HG03060 (cell line): ENCODE results near the gene CACNA1H.

Source experiments
- ATAC-seq: cut with Tn5 transposase; IDR thresholded peaks from one replicate; pipeline ENCODE4 v1.9.1; 2021; ENCODE audit warnings: low read depth, moderate number of reproducible peaks; ENCODE audit not compliant: unreplicated experiment

The CACNA1H gene

DNA sequence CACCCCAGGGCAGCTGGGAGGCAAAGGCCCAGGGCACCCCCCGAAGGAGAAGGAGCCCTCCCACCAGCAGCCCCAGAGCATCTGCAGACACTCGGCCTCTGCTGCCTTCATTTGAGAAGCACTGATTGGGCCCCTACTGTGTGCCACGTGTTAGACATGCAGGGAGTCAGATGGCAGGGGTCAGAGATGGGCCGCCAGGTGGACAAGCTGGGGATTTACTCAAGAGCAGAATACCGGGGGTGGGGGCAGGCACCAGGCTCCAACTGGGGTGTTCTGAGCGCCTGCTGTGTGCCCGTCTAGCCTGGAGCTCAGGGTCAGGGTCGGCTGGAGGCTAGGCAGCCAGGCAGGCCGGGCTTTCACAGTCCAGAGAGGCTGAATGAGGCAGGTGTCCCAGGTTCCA lies 53.4 kb downstream of the CACNA1H start:
- ATAC-seq, result no peak

DNA sequence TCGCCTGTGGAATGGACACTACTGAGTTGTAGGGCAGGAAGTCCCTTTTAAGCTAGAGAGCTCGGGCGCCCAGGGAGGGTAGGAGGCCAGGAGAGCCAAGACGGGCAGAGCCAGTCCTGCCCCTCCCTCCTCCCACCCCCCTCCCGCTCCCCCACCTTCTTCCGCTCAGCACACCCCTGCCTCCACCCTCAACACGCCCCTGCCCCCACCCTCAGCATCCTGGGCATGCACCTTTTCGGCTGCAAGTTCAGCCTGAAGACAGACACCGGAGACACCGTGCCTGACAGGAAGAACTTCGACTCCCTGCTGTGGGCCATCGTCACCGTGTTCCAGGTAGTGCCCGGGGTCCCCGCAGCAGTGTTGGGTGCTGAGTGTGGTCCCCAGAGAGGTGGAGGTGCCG lies 53.9 kb downstream of the CACNA1H start:
- no peak for ATAC-seq

DNA sequence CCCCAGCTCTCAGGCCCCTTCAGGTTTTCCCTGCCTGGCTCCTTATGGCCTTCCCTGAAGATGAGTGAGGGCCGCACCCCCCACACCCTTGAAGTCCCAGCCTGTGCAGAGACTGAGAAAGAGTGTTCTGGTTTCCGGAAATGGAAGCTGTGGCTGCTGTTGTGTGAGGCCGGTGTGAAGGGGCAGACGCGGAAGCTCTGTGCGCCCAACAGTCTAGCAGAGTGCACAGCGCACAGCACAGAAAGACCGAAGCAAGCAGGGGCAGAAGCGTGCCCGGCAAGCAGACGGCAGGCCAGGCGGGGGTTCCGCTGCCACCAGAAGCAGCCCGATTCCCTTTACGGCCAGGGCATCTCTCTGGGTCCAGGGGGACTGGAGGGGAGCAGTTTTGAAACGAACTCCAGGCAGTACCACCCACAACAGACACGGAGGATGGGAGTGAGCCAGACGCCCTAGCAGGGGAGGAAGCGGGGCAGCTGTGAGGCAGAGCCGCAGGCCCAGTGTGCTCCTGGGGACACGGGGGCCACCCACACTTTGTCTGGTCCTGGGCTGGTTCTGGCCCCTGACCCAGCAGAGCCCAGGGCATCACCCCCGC lies 55.4 kb downstream of the CACNA1H start:
- no peak for ATAC-seq

DNA sequence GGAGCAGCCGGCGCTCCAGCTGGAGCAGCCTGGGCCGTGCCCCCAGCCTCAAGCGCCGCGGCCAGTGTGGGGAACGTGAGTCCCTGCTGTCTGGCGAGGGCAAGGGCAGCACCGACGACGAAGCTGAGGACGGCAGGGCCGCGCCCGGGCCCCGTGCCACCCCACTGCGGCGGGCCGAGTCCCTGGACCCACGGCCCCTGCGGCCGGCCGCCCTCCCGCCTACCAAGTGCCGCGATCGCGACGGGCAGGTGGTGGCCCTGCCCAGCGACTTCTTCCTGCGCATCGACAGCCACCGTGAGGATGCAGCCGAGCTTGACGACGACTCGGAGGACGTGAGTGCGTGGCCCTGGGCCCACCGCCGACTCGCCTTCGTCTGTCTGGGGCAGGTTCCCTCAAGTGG lies 56.2 kb downstream of the CACNA1H start:
- ATAC-seq, result no peak

DNA sequence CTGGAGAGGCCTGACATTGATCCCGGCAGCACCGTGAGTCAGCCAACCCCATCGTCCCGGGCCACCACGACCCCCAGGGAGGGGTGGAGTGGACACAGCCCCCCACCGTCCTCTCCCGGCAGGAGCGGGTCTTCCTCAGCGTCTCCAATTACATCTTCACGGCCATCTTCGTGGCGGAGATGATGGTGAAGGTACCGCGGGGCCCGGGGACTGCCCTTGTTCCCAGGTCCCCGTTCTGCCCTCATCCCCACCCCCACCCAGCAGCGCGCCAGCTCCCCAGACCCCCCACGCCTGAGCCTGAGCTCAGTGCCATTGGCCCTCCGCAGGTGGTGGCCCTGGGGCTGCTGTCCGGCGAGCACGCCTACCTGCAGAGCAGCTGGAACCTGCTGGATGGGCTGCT lies 57.6 kb downstream of the CACNA1H start:
- ATAC-seq, result no peak

DNA sequence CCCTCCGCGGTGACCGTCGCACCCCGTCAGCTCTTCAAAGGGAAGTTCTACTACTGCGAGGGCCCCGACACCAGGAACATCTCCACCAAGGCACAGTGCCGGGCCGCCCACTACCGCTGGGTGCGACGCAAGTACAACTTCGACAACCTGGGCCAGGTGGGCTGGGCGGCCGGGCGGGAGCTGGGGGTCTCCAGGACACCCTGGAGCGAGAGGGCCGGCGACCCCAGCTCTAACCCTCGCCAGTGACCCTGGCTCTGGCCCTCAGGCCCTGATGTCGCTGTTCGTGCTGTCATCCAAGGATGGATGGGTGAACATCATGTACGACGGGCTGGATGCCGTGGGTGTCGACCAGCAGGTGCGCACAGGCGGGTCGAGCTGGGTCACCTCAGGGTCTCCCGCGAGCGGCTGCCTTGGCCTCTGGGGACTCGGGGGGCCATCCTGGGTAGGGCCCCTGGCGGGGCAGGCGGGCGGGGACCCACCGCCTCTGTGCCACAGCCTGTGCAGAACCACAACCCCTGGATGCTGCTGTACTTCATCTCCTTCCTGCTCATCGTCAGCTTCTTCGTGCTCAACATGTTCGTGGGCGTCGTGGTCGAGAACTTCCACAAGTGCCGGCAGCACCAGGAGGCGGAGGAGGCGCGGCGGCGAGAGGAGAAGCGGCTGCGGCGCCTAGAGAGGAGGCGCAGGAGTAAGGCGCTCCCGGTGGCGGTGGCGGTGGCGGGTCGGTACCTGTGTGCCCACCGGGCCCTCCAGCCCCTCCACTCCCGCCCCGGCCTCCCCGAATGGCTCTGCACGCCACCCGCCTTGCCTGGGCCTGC lies 58.8 kb downstream of the CACNA1H start:
- ATAC-seq, result no peak

DNA sequence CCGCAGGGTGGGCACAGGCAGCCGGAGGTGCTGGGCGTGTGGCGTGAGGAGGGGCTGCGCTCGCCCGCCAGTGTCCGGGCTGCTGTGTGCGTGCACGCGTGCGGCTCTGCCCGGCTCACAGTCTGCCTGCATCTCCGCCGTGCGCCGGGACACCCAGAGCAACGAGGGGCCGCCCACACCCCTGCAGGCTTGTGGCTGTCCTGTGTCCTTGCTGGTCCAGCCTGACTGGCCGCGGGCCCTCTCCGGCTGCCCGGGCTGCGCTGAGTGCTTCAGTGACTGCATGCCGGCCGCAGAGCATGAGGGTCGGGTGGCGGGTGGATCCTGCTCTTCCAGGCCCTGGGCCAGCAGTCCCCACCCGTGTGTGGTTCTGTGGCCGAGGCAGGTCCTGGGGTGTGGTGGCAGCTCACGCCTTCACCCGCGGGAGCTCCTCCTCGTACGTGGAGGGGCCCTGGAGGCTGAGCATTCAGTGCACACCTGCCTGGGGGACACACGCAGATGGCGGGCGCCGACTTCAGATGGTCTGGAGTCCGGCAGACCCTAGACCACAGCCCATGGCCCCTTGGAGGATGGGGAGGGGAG lies 59.8 kb downstream of the CACNA1H start:
- no peak for ATAC-seq

DNA sequence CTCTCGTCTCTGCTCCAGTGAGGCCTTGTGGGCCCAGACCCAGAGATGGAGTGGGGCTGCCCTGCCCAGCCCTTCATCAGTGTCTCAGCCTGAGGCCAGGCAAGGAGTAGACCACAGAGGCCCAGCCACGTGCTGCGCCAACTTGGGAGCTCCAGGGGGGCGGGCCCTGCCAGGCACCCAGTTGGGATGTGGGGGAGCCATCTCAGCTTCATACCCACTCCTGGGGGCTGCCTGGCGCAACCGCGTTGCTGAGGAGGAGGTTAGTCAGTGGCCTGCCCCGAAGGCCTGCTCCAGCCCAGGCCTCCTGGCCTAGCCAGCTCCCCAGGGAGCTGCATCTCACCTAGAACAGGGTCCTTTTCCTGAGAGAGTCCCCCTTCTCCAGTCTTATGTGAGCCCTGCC lies 60.3 kb downstream of the CACNA1H start:
- no peak for ATAC-seq

DNA sequence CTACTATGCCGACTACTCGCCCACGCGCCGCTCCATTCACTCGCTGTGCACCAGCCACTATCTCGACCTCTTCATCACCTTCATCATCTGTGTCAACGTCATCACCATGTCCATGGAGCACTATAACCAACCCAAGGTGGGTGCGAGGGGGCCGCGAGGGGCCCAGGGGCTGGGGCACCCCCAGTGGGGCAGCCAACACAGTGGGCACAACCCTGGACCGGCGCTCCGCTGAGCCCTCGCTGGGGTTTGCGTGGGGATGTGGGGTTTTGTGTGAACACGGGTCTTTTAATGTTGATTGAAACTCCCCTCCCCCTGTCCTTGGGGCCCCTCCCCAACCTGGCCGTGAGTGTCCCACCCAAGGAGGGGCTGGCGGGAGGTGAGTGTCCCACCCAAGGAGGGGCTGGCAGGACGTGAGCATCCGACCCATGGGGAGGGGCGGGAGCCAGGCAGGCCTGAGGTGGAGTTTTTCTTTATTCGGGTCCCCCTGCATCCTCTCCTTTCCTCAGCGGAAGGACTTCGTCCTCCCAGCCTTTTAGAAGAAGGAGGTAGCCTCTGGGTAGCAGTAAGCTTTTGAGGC lies 61.0 kb downstream of the CACNA1H start:
- ATAC-seq, result no peak

DNA sequence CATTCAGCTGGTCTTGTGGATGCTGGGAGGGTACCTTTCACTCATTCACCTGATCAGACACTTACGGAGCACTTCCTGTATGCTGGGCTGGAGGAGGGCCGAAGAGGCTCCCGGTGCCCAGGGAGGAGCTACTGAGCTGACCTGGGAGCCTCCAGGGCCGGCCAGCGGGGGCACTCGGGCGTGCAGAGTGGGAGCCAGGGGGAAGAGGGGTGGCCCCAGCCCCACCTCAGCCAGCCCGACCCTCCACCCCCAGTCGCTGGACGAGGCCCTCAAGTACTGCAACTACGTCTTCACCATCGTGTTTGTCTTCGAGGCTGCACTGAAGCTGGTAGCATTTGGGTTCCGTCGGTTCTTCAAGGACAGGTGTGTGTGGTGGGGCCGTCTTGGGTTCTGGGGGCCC lies 61.8 kb downstream of the CACNA1H start:
- no peak for ATAC-seq

DNA sequence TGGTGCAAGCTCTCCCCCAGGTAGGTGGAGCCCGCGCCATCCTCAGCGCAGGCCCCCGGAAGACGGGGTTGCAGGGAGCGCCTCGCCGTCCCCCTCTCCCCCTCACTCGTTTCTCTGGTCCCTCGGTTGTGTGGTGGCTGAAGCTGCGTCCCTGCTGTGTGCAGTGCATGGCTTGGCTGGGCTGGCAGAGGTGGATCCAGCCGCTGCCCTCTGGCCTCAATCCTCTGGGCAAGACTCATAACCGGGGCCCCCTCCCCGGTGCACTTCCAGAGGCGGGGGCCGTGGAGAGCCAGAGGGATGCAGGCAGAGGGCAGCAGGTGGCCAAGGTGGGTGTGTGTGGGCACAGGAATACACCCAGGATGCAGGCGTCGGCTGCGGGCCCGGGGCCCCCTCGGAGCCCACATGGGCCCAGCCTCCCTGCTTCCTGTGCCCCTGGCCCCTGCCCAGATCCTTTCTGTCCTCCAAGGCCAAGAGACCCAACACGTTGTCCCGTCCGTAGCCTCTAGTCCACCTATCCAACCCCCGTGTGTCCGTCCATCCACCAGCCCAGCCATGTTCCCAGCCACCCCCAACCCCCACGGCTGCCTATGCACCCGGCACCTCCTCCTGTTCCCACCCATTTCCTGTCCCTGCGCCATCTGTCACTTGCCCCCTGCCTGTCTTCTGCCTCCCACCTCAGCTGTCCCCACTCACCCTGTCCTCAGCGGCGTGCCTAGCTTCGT lies 62.8 kb downstream of the CACNA1H start:
- no peak for ATAC-seq

DNA sequence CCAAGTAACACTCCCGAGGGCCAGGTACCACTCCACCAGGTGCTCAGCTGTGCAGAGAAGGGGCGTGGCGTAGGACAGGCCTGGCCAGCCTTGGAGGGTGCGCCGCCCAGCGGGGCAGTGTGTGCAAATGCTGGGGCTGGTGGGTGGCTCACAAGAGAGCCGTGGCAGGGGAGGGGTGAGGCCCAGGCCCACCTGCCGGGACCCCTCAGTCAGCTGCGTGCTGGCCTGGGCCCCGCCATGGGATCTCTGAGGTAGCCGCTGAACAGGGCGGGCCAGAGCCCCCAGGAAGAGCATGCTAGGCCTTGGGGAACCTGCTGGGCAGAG lies 63.4 kb downstream of the CACNA1H start:
- ATAC-seq, result no peak

DNA sequence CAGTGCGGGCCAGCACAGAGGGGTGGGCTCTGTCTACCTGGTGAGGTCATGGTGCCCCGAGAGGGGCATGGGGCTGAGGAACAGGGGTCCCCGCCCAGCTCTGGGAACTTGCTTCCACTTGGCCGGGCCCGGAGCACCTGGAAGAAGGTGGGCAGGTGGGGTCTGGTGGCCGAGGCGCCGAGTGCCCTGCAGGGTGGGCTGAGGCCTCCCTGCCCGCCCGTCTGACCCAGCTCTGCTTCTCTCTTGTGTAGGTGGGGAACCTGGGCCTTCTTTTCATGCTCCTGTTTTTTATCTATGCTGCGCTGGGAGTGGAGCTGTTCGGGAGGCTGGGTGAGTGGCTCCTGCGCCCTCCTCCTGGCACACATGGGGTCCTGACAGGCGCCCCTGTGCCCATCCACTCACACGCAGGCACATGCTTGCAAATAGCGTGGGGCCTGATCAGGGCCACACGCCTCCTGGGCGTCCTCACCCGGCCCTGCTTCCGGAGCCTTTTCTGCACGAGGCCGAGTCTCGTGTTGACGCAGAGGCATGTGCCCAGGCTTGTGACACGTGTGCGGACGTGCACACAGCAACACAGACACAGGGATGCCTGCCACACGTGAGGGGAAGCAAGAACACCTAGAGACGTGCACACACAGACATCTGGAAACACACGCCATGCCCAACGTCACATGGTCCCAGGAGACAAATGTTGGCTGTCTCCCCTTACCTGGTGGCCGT lies 63.9 kb downstream of the CACNA1H start:
- ATAC-seq, result no peak

DNA sequence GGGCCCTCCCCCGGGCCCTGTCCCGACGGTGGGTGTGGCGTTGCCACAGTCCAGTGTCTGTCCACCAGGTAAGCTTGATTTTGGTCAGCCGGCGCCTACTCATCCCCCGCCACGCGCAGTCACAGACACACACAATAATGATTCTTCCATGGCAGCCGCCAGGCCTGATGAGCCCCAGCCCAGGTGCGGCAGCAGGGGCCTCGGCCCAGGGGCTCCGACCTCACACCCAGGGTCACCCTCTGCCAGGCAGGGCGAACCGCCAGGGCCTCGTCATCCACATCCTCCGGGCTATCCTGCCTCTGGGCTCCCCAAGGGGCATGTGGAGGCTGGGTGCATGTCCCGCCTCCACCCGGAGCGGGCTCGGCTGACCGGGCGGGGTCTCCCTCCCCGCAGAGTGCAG lies 64.6 kb downstream of the CACNA1H start:
- ATAC-seq, result no peak

DNA sequence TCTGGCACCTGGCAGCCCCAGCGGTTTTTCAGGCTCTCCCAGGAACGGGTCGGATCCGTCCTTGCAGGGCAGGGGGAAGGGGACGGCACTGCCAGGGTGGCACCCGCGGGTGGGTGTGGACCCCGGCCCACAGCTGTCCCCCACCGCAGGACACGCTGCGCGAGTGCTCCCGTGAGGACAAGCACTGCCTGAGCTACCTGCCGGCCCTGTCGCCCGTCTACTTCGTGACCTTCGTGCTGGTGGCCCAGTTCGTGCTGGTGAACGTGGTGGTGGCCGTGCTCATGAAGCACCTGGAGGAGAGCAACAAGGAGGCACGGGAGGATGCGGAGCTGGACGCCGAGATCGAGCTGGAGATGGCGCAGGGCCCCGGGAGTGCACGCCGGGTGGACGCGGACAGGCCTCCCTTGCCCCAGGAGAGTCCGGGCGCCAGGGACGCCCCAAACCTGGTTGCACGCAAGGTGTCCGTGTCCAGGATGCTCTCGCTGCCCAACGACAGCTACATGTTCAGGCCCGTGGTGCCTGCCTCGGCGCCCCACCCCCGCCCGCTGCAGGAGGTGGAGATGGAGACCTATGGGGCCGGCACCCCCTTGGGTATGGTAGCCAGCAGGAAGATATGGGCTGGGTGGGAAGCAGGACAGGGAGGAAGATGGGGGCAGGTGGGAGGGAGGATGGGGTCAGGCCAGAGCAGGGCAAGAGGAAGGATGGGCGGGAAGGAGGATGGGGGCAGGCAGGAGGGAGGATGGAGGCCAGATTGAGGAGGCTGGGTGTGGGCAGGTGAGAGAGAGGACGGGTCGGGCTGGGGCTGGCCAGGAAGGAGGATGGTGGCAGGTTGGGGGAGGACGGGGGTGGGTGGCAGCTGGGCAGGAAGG lies 65.4 kb downstream of the CACNA1H start:
- no peak for ATAC-seq

DNA sequence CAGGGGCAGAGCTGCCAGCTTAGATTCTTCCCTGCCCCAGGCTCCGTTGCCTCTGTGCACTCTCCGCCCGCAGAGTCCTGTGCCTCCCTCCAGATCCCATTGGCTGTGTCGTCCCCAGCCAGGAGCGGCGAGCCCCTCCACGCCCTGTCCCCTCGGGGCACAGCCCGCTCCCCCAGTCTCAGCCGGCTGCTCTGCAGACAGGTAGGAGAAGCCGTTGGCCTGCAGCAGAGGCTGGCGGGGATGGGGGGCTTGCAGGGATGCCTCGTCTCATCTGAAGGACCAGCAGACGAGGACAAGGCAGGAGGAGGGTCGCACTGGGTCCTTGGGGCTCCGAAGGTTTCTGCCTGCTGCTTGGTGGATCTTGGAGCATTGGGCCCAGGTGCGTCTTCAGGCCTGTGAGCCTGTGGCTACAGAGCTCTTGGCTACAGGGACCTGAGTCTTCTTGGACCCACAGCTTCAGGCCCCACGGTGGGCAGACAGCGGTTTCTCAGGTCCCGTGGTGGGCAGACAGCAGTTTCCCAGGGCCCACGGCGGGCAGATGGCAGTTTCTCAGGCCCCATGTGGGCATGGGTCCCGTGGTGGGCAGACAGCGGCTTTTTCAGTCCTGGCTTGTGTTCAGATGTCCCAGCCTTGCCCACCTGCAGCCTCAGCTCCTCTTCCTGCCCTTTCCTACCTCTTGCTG lies 66.2 kb downstream of the CACNA1H start:
- no peak for ATAC-seq

DNA sequence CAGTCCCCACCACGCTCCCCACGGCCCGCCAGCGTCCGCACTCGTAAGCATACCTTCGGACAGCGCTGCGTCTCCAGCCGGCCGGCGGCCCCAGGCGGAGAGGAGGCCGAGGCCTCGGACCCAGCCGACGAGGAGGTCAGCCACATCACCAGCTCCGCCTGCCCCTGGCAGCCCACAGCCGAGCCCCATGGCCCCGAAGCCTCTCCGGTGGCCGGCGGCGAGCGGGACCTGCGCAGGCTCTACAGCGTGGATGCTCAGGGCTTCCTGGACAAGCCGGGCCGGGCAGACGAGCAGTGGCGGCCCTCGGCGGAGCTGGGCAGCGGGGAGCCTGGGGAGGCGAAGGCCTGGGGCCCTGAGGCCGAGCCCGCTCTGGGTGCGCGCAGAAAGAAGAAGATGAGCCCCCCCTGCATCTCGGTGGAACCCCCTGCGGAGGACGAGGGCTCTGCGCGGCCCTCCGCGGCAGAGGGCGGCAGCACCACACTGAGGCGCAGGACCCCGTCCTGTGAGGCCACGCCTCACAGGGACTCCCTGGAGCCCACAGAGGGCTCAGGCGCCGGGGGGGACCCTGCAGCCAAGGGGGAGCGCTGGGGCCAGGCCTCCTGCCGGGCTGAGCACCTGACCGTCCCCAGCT lies 67.3 kb downstream of the CACNA1H start:
- no peak for ATAC-seq

DNA sequence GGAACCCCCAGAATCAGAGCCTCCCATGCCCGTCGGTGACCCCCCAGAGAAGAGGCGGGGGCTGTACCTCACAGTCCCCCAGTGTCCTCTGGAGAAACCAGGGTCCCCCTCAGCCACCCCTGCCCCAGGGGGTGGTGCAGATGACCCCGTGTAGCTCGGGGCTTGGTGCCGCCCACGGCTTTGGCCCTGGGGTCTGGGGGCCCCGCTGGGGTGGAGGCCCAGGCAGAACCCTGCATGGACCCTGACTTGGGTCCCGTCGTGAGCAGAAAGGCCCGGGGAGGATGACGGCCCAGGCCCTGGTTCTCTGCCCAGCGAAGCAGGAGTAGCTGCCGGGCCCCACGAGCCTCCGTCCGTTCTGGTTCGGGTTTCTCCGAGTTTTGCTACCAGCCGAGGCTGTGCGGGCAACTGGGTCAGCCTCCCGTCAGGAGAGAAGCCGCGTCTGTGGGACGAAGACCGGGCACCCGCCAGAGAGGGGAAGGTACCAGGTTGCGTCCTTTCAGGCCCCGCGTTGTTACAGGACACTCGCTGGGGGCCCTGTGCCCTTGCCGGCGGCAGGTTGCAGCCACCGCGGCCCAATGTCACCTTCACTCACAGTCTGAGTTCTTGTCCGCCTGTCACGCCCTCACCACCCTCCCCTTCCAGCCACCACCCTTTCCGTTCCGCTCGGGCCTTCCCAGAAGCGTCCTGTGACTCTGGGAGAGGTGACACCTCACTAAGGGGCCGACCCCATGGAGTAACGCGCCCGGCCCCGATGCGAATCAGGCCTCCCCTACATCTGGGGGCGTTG lies 68.1 kb downstream of the CACNA1H start:
- ATAC-seq, result no peak
